Activated naive CD4-positive, alpha-beta T cell (primary cell): Measurements from ENCODE around the gene PLCD3.

ENCODE experiments used
- DNase-seq, 4 experiments: peaks; one replicate each; lab custom pipeline; 2025; lab: John Stamatoyannopoulos, UW

PLCD3 gene

DNA sequence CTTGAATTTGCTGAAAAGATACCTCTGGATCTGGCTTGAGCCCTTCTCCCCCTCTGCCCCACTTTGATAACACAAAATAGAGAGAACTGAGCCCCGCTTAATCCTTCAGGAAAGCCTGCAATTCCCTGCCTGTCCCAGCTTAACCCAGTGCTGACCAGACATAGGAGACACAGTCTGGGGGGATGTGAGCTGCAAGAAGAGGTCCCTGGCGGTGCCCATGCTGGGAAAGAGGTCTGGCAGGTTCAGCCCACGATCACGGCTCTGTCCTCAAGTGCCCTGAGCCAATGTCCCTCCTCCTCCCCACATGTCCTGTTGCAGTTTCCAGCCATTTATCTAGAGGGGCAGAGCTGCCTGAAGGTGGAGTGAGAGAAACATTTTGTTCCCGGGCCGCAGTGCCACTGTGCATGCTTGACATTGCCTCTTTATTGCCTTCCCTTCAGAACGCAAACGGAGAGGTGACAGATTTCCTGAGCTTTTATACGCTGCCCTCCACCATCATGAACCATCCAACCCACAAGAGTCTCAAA, 29.0 kb downstream of the PLCD3 start:
- no peak for DNase-seq

DNA sequence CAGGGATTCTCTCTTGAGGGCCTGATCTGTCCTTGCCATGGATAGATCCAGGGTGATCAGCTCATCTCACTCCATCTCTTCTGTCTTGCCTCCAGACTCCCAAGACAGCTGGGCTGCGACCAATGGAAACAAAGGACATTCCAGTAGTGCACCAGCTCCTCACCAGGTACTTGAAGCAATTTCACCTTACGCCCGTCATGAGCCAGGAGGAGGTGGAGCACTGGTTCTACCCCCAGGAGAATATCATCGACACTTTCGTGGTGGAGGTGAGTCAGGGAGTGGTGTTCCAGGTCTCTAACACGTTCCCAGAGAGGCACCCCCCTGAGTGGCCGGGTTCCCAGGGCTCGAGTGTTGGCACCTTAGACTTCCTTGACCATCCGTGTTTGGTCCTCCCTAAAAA, 29.5 kb downstream of the PLCD3 start:
- DNase-seq: no peak

DNA sequence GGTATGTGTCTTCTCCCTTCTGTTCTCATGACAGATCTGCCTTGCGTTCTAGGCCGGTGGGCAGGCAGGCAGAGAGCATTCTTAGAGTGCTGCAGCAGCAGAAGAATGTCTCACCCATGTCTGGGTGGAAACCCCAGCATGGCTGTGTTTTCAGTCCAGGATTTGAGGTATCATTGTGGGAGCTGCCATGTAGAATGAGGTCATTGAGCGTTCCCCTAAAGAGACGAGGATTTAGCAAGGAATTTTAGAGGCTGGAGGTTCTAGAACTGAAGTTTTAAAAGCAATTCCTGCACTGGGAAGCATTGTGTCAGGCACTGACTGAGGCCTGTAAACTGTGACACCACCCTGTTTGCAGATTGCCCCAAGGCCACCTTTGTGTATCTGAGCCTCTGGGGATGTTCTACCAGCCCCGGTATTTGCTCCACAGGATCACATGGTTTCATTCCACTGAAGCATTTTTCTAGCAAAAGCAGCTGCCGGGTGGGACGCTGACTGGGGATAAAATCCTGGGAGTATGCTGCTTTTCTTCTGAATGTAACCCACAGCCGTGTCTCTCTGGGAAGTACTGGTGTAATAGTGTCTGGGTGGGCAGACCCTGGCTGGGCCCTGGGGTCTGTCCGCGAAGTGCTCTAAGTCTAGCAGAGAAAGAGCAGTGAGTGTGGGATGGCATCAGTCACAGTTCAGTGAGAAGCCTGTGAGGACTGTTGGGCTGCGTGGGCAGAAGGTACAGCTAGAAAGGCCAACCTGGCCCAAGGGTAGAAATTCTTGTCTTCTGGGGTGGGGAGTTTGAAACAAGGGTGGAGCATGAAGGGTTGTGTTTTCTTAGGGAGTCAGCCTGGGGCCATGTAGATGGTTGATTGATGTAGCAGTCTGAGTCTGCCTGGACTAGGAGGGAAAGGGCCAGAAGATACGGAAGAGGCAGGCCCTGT, 30.2 kb downstream of the PLCD3 start:
- DNase-seq: no peak

- no peak for DNase-seq
Measured at GRCh38 chr17:45101546-45101882, 30.8 kb downstream of the PLCD3 start.

DNA sequence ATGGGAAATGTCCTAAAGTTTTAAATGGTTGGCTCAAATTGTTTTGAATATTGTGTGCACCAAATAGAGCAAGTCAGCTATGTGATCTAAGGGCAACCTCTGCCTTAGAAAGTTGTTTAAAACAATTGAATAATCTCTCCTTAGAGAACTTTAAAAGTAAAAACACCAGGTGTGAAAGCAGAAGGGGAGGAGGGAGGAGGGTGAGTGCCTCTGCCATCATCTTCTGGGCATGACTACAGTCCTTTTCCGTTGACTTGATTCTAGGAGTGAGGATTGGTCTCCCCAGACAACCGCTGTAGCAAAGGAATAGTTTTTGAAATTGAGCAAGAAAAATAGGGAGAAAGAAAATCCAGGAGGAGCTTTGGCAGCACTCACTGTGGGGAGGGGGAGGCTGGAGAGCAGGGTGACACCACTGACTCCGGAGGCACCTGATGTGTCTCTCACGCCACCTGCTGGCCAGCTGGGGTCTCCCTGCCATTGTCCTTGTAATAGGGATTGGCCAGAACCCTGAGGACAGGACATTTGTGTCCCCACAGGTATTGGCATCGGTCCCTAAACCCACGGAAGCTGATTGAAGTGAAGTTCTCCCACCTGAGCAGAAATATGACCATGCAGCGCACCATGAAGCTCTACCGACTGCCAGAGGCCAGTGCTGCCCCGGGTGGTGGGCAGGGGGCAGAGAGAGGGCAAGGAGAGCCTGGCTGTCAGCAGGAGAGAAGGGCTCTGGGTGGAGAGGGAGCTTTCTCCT, 33.3 kb downstream of the PLCD3 start:
- DNase-seq: peak; percentile 16 to 72 (median 54)

- no peak for DNase-seq
Measured at GRCh38 chr17:45098081-45098868, 34.0 kb downstream of the PLCD3 start.

GRCh38 chr17:45096926-45097325, 35.4 kb downstream of the PLCD3 start:
- no peak for DNase-seq

DNA sequence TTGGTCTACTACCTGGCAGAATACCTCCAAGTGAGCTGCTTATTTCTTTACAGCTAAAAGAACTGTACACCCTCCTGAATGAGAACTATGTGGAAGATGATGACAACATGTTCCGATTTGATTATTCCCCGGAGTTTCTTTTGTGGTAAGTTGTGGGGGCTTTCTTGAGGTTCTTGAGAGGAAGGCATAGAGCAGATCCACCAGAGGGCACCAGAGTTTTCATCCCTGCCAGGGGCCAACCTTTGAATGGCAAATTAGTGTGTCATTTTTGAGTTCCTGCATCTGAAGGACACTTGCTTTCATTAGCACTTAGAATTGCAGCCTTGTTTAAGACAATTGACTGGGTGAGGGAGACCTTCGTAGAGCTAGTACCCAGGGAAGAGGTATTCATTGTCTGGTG, 36.2 kb downstream of the PLCD3 start:
- no peak for DNase-seq

DNA sequence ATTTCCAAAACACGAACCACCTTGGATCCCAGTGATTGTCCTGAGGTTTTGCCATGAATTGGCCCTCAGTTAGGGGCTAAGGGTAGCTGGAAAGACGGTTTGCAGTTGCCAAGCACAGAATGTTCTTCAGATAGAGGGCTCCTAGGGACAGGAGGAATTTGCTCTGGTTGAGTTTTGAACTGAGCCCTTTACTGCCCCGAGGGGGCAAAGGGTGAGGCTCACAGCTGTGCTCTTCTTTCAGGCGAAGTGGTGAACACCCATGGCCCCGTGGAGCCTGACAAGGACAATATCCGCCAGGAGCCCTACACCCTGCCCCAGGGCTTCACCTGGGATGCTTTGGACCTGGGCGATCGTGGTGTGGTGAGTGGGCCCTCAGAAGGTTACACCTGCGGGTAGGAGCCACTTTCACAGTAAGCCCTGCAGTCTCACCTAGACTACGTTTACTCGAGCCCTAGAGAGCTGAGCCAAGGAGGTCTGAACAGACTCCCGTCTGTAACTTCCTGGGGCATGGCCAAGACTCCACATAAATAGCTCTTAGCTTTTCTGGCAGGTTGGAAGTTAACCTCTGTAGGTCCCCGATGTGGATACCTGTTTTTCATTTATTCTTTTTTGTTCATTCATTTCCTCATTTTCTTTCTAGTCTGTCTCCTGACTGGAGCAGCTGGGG, 38.7 kb downstream of the PLCD3 start:
- no peak for DNase-seq

- DNase-seq: no peak
Measured at GRCh38 chr17:45092911-45093430, 39.3 kb downstream of the PLCD3 start.

DNA sequence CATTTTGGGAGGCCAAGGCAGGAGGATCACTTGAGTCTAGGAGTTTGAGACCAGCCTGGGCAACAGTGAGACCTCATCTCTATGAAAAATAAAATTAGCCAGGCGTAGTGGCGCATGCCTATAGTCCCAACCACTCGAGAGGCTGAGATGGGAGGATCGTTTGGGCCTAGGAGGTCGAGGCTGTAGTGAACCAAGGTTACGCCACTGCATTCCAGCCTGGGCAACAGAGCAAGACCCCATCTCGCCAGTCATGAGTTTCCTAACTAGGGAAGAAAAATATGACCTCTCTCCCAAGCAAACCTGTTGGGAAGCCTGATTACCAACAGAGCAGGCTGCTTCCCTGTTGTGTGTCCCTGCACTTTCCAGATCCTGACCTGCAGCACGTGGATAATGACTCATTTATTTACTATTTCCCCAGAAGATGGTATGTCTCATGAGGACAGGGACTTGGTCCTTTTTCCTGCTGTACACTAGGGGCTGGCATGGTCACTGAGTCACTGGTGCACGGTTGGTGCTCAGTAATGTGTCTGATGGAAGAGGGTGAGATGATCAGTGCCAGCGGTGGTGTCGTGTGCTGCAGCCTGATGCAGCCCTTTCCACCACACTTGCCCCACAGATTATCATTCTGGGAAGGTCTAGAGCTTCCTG, 40.4 kb downstream of the PLCD3 start:
- no peak for DNase-seq

DNA sequence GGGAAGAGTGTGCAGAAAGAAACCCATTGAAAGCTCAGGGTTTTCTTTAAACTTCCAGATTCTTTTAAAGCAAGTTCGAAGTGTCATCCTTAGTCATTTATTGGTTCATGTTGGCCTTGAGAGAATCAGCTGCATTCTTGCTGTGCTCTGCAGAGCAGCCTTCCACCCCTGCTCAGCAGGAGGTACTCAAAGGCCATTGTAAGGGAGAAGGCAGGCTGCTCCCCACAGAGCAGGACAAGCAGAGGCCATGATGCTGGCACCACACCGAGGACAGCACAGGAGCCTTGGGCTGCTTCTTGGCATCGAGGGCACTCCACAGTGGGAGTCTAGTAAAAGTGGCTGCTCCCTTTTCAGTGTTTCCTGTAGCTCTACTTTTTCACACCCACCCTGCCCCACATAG, 41.6 kb downstream of the PLCD3 start:
- no peak for DNase-seq

- no peak for DNase-seq
Measured at GRCh38 chr17:45088741-45089140, 43.6 kb downstream of the PLCD3 start.

- no peak for DNase-seq
Measured at GRCh38 chr17:45087978-45088377, 44.3 kb downstream of the PLCD3 start.

GRCh38 chr17:45087504-45087975, 44.8 kb downstream of the PLCD3 start:
- no peak for DNase-seq

DNA sequence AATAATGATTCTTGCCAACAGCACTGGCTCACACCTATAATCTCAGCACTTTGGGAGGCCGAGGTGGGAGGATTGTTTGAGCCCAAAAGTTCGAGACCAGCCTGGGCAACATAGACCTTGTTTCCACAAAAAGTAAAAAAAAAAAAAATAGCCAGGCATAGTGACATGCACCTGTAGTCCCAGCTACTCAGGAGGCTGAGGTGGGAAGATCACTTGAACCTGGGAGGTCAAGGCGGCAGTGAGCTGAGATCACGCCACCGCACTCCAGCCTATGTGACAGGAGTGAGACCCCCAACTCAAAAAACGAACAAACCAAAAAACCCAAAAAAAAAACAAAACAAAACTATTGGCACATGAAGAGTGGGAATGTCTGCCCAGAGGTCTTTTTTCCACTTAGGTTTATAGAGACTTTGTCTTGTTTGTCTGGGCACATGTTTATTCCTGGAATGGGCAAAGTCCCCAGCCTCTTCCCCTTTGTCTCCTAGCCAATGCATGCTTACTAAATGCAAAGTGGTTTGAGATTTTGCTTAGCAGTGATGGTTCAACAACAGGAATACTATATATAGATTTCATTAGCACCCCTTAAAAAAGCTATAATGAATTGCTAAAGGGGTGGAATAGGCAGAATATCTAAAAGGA, 45.3 kb downstream of the PLCD3 start:
- no peak for DNase-seq

DNA sequence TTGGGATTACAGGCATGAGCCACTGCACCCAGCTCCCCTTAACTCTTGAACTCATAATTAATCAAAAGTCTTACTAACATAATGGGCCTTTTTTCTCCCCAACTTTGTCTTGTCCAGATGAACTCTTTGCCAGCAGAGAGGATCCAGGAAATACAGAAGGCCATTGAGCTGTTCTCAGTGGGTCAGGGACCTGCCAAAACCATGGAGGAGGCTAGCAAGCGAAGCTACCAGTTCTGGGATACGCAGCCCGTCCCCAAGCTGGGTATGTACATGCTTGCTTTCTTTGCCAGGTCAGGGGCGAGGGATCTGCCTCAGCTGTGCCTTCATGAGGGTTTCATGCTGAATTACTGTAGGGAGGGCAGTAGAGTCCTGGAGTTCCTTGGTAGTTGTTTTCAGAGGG, 45.9 kb downstream of the PLCD3 start:
- DNase-seq: no peak

GRCh38 chr17:45081047-45081703, 51.1 kb downstream of the PLCD3 start:
- DNase-seq: no peak

DNA sequence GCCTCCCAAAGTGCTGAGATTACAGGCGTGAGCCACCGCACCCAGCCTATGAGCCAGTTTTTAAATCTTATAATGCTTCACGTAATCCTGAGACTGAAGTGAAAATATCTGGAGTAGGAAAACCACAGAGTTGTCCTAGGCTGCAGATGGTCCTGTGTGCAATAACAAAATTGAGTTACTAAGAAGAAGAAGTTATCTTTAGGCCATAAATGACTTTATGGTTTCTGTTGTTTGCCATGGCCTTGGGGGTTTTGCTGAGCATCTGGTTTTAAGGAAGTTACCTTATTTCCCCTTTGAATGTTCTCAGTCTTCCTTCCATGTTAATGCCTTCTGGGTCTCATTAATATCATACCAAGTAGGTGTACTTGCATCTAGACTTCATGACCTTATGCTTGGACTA, 54.7 kb downstream of the PLCD3 start:
- no peak for DNase-seq
